Liver (tissue), 3 donors: ENCODE data around the gene SELENOF.

Experiments used
- GABPA ChIP-seq, 2 donors: IDR thresholded peaks in 1 of 2; conservative IDR thresholded peaks in 1 of 2; 2 replicates each; pipeline ENCODE4 v1.6.1; 2016; ENCODE audit warnings: antibody characterized with exemption in 2 of 2, mild to moderate bottlenecking in 1 of 2, moderate library complexity in 1 of 2
- HNF4A ChIP-seq, 2 donors: conservative IDR thresholded peaks; 2 replicates each; pipeline ENCODE4 v1.6.1; 2016; ENCODE audit warnings: antibody characterized with exemption in 2 of 2, mild to moderate bottlenecking in 2 of 2
- YY1 ChIP-seq: IDR thresholded peaks from 2 replicates; pipeline ENCODE4 v1.6.1; 2016; ENCODE audit warnings: antibody characterized with exemption, mild to moderate bottlenecking
- TF ChIP-seq, protein P1 (sequence below): fragments of 150-350 bp; IDR thresholded peaks from 2 replicates; pipeline ENCODE4 v1.5.1; 2017; ENCODE audit warnings: improper control_type of control experiment, low read depth, low read length; ENCODE audit not compliant: missing input control
- donor health status: healthy.
- donor health status: healthy.

DNA sequence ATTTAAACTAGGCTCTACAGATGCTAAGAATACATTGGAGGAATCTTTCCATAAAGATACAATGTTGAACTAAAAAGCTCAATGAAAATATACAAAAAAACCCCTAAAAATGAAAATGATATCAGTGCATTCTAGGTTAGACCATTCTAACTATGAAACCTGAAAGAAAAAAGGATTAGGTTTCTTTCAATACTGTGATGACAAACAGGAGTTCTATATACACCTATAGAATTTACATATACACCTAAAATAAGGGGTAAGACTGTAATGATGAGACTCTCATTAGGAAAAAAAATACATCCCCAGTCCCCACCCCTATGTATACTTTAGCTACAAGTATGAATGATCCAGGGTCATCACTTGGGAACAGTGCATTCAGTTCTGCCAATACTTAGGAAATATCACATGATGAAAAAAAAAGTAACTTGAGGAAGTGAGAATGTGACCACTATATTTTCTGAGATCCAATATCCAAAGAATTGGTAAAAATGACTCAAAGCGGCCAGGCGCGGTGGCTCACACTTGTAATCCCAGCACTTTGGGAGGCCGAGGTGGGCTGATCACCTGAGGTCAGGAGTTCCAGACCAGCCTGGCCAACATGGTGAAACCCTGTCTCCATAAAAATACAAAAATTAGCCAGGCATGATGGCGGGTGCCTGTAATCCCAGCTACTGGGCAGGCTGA is 26.3 kb downstream of the SELENOF start:
- TF ChIP-seq GABPA (IDR thresholded peaks at IDR 0.05 in 1 of 2, conservative IDR thresholded peaks at IDR 0.05 in 1 of 2) (no peak), HNF4A (conservative IDR thresholded peaks at IDR 0.05) (no peak), YY1 (no peak)
- TF ChIP-seq, protein P1, sequence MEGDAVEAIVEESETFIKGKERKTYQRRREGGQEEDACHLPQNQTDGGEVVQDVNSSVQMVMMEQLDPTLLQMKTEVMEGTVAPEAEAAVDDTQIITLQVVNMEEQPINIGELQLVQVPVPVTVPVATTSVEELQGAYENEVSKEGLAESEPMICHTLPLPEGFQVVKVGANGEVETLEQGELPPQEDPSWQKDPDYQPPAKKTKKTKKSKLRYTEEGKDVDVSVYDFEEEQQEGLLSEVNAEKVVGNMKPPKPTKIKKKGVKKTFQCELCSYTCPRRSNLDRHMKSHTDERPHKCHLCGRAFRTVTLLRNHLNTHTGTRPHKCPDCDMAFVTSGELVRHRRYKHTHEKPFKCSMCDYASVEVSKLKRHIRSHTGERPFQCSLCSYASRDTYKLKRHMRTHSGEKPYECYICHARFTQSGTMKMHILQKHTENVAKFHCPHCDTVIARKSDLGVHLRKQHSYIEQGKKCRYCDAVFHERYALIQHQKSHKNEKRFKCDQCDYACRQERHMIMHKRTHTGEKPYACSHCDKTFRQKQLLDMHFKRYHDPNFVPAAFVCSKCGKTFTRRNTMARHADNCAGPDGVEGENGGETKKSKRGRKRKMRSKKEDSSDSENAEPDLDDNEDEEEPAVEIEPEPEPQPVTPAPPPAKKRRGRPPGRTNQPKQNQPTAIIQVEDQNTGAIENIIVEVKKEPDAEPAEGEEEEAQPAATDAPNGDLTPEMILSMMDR, result no peak
